Thoracic aorta (tissue), 2 donors: Measurements from ENCODE around the gene GPATCH4. TPM values are rescaled to one million over a fixed set of nuclear protein-coding genes. Genes with fewer than 3 reads are reported as not detected.
"Not testable (repeated sequence)": the region's sequence is repeated elsewhere in the genome, so short reads cannot be mapped to it uniquely, and the experiment has no call there.

ENCODE experiments used
- ATAC-seq: fragments of 150-250 bp; one replicate; pipeline ENCODE4 v1.8.0; 2017; ENCODE audit warnings: low read depth; ENCODE audit not compliant: insufficient number of reproducible peaks, low FRiP score
- DNase-seq: peaks from one replicate; pipeline ENCODE4 v3.0.0-alpha.2; 2020; ENCODE audit warnings: low spot score
- H3K27ac ChIP-seq, 2 donors: fragments of 200-600 bp; sonication (generic); 1 replicate in 1 of 2; 2 replicates in 1 of 2; pipeline ENCODE4 v1.5.1; 2016; ENCODE audit warnings: mild to moderate bottlenecking in 2 of 2, moderate library complexity in 2 of 2
- H3K27me3 ChIP-seq: fragments of 200-600 bp; sonication (generic); replicated peaks from 2 replicates; pipeline ENCODE4 v1.6.0; 2016; ENCODE audit warnings: mild to moderate bottlenecking; ENCODE audit not compliant: insufficient read depth
- H3K36me3 ChIP-seq: fragments of 200-600 bp; sonication (generic); one replicate; pipeline ENCODE4 v1.5.1; 2016
- H3K4me1 ChIP-seq, 2 donors: fragments of 200-600 bp; sonication (generic); 1 replicate in 1 of 2; 2 replicates in 1 of 2; pipeline versions ENCODE4 v1.5.1 to v1.6.0; 2016; ENCODE audit warnings: low read depth in 2 of 2, mild to moderate bottlenecking in 1 of 2; ENCODE audit not compliant: control insufficient read depth in 1 of 2
- H3K4me3 ChIP-seq: fragments of 200-600 bp; sonication (generic); 2 replicates; pipeline ENCODE4 v1.5.1; 2016; ENCODE audit warnings: mild to moderate bottlenecking
- H3K9me3 ChIP-seq: fragments of 200-600 bp; sonication (generic); 2 replicates; pipeline ENCODE4 v1.5.1; 2016
- CTCF ChIP-seq: fragments of 200-600 bp; sonication (generic); IDR thresholded peaks from one replicate; pipeline ENCODE4 v1.5.1; 2019; ENCODE audit warnings: antibody characterized with exemption
- total RNA-seq, 2 donors: library from RNA; depleted of rRNA; stranded (reverse); fragments of >200 nt; gene quantifications; one replicate each; pipeline versions ENCODE4 v1.1.0 to v1.2.3, GENCODE V29; 2016

GPATCH4 gene
- total RNA-seq, 2 donors from 2014 or later = 8.1 to 69.3 TPM

GRCh38 chr1:156592158-156592909, 8.9 kb downstream of the GPATCH4 start:
- Histone ChIP-seq H3K27me3 (no peaks in the 10 kb centered on the region), H3K36me3 (peaks cover 7% of the 10 kb centered on the region), H3K9me3 (no peaks in the 10 kb centered on the region), H3K27ac (peak overlapping the region; percentile 60 to 86), H3K4me3 (peak overlapping the region; percentile 90), H3K4me1 (peaks cover 4 to 15% of the 10 kb centered on the region in 2 donors)
- no peak for ATAC-seq
- no peak for DNase-seq
- TF ChIP-seq CTCF = no peak

GRCh38 chr1:156591432-156592157, 9.7 kb downstream of the GPATCH4 start, which contains the start of gene NAXE:
Gene NAXE, plus strand, starts transcription at chr1:156591776. Its CDS starts 29 bp downstream, at chr1:156591805.
- TF ChIP-seq CTCF = no peak
- Histone ChIP-seq H3K4me3 (peak within 1 kb of the TSS; percentile 90), H3K4me1 (peaks cover 4 to 15% of the 10 kb centered on the region in 2 donors), H3K27me3 (no peaks in the 10 kb centered on the region), H3K27ac (peak within 1 kb of the TSS; percentile 60 to 86), H3K9me3 (no peaks in the 10 kb centered on the region), H3K36me3 (peaks cover 7% of the 10 kb centered on the region)
- DNase-seq = no peak
- ATAC-seq = peak; percentile 94

- H3K4me3 ChIP-seq = peak overlapping the region; percentile 90
- H3K4me1 ChIP-seq = peaks cover 4 to 15% of the 10 kb centered on the region in 2 donors
- H3K27ac ChIP-seq = peak overlapping the region; percentile 37 to 86
- DNase-seq = no peak
- no peaks in the 10 kb centered on the region for H3K27me3 ChIP-seq
- H3K9me3 ChIP-seq = no peaks in the 10 kb centered on the region
- H3K36me3 ChIP-seq = peaks cover 3% of the 10 kb centered on the region
- no peak for TF ChIP-seq CTCF
- no peak for ATAC-seq
Observed at GRCh38 chr1:156591181-156591431, 10.2 kb downstream of the GPATCH4 start.

GRCh38 chr1:156590326-156591180, 10.7 kb downstream of the GPATCH4 start:
- ATAC-seq = no peak
- peaks cover 4 to 15% of the 10 kb centered on the region in 2 donors for H3K4me1 ChIP-seq
- peak overlapping the region; percentile 37 to 86 for H3K27ac ChIP-seq
- no peaks in the 10 kb centered on the region for H3K9me3 ChIP-seq
- no peak for TF ChIP-seq CTCF
- H3K4me3 ChIP-seq = peak overlapping the region; percentile 90
- no peaks in the 10 kb centered on the region for H3K27me3 ChIP-seq
- H3K36me3 ChIP-seq = no peaks in the 10 kb centered on the region
- no peak for DNase-seq

GRCh38 chr1:156589546-156589945, 11.7 kb downstream of the GPATCH4 start:
- H3K9me3 ChIP-seq = no peaks in the 10 kb centered on the region
- H3K27me3 ChIP-seq = no peaks in the 10 kb centered on the region
- DNase-seq = no peak
- peaks cover 4 to 15% of the 10 kb centered on the region in 2 donors for H3K4me1 ChIP-seq
- no peak for ATAC-seq
- H3K36me3 ChIP-seq = no peaks in the 10 kb centered on the region
- no peak overlapping the region for H3K27ac ChIP-seq
- no peak overlapping the region for H3K4me3 ChIP-seq
- no peak for TF ChIP-seq CTCF

- H3K4me3 ChIP-seq, H3K27me3 ChIP-seq, ATAC-seq, H3K9me3 ChIP-seq, H3K27ac ChIP-seq, DNase-seq, H3K36me3 ChIP-seq: not testable (repeated sequence)
- peaks cover 4 to 15% of the 10 kb centered on the region in 2 donors for H3K4me1 ChIP-seq
Observed at GRCh38 chr1:156587927-156588326, 13.4 kb downstream of the GPATCH4 start.
